Coronary artery (tissue), 2 donors: ENCODE measurements around the gene ABR.

Source experiments
- DNase-seq: peaks from one replicate; pipeline ENCODE4 v3.0.0-alpha.2; 2017; ENCODE audit warnings: low spot score
- H3K27ac ChIP-seq, 2 donors: fragments of 200-600 bp; sonication (generic); one replicate each; pipeline ENCODE4 v1.5.1; 2016 to 2019
- H3K4me3 ChIP-seq: fragments of 200-600 bp; sonication (generic); 2 replicates; pipeline ENCODE4 v1.5.1; 2016; ENCODE audit warnings: mild to moderate bottlenecking, moderate library complexity
- CTCF ChIP-seq: fragments of 200-600 bp; sonication (generic); IDR thresholded peaks from one replicate; pipeline ENCODE4 v1.5.1; 2019; ENCODE audit warnings: antibody characterized with exemption

Gene ABR

GRCh38 chr17:1212946-1213345, 33.2 kb upstream of the ABR start:
- Histone ChIP-seq H3K4me3 (no peak overlapping the region), H3K27ac (no peak overlapping the region)
- TF ChIP-seq CTCF: no peak
- DNase-seq: no peak

- Histone ChIP-seq H3K4me3 (no peak overlapping the region), H3K27ac (no peak overlapping the region)
- no peak for DNase-seq
- TF ChIP-seq CTCF: no peak
These were observed 31.5 kb upstream of the ABR start for GRCh38 chr17:1211287-1211686.

GRCh38 chr17:1208966-1209365, 29.2 kb upstream of the ABR start:
- DNase-seq: no peak
- no peak for TF ChIP-seq CTCF
- H3K27ac ChIP-seq: no peak overlapping the region
- H3K4me3 ChIP-seq: no peak overlapping the region

GRCh38 chr17:1206026-1206777, 26.4 kb upstream of the ABR start:
- DNase-seq: no peak
- no peak overlapping the region for H3K4me3 ChIP-seq
- TF ChIP-seq CTCF: no peak
- H3K27ac ChIP-seq: no peak overlapping the region

- no peak for DNase-seq
- peak overlapping the region; percentile 72 for H3K4me3 ChIP-seq
- peak overlapping the region in 1 of 2 donors; percentile 81 for H3K27ac ChIP-seq
- no peak for TF ChIP-seq CTCF
These were observed 24.1 kb upstream of the ABR start for GRCh38 chr17:1203967-1204291.

GRCh38 chr17:1203111-1203966, 23.6 kb upstream of the ABR start:
- peak overlapping the region; percentile 72 for H3K4me3 ChIP-seq
- no peak for TF ChIP-seq CTCF
- no peak for DNase-seq
- H3K27ac ChIP-seq: peak overlapping the region; percentile 42 to 81

GRCh38 chr17:1202291-1202690, 22.5 kb upstream of the ABR start:
- Histone ChIP-seq H3K4me3 (no peak overlapping the region), H3K27ac (no peak overlapping the region)
- no peak for TF ChIP-seq CTCF
- no peak for DNase-seq
